Measurements from ENCODE around the gene ERBB3.

DNA sequence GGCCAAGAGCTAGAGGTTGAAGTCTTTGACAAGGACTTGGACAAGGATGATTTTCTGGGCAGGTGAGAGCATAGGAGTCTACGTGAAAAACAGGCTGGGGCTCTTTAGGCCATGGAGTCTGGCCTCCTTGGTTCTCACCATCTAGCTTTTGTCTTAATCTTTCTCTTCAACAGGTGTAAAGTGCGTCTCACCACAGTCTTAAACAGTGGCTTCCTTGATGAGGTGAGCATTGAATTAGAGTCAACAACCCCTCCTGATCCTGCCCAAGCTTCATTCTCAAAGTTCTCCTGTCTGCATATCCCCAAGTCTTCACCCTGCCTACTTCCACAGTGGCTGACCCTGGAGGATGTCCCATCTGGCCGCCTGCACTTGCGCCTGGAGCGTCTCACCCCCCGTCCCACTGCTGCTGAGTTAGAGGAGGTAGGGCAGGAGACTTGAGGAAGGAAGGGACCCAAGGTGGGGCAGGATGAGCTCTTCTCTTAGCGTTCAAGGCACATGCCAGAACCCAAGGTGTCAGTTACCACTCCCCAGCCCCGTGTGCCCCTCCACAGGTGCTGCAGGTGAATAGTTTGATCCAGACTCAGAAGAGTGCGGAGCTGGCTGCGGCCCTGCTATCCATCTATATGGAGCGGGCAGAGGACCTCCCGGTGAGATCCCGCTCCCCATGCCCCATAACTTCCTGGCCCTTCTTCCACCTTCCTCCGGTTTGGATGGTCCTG is 58.0 kb downstream of the ERBB3 start:
- TF ChIP-seq, protein P1, sequence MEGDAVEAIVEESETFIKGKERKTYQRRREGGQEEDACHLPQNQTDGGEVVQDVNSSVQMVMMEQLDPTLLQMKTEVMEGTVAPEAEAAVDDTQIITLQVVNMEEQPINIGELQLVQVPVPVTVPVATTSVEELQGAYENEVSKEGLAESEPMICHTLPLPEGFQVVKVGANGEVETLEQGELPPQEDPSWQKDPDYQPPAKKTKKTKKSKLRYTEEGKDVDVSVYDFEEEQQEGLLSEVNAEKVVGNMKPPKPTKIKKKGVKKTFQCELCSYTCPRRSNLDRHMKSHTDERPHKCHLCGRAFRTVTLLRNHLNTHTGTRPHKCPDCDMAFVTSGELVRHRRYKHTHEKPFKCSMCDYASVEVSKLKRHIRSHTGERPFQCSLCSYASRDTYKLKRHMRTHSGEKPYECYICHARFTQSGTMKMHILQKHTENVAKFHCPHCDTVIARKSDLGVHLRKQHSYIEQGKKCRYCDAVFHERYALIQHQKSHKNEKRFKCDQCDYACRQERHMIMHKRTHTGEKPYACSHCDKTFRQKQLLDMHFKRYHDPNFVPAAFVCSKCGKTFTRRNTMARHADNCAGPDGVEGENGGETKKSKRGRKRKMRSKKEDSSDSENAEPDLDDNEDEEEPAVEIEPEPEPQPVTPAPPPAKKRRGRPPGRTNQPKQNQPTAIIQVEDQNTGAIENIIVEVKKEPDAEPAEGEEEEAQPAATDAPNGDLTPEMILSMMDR (IDR thresholded peaks at IDR 0.05) = no peak
- no peak for TF ChIP-seq POLR2A (IDR thresholded peaks at IDR 0.05)
